ENCODE results near the gene LRRC4B.
"Not testable (repeated sequence)": the region's sequence is repeated elsewhere in the genome, so short reads cannot be mapped to it uniquely, and the experiment has no call there.

LRRC4B gene

GRCh38 chr19:50477751-50478515 lies 90.3 kb downstream of the LRRC4B start:
- H3K27ac ChIP-seq (ENCODE audit: insufficient read depth in 1 of 2, low read depth in 1 of 2, low read length in 2 of 2, poor library complexity in 1 of 2, severe bottlenecking in 2 of 2) = no peak overlapping the region
- H3K9me3 ChIP-seq (ENCODE audit: control extremely low read depth in 1 of 5, control insufficient read depth in 4 of 5, insufficient read depth in 2 of 5, low read depth in 1 of 5, low read length in 4 of 5) = peaks cover 0 to 7% (median 0%) of the 10 kb centered on the region in 5 experiments
- H3K4me3 ChIP-seq (ENCODE audit: control insufficient read depth in 1 of 7, extremely low read depth in 1 of 7, insufficient read depth in 4 of 7, low read depth in 2 of 7, low read length in 6 of 7) = peak overlapping the region in 3 of 7 experiments; percentile 89 to 98 (median 95)
- POLR2A ChIA-PET = no interaction called here
- no peaks in the 10 kb centered on the region for H3K27me3 ChIP-seq (replicated peaks in 2 of 5; ENCODE audit: control insufficient read depth in 4 of 5, insufficient read depth in 5 of 5, low read length in 4 of 5)
- peaks cover 0 to 16% (median 11%) of the 10 kb centered on the region in 4 experiments for H3K4me1 ChIP-seq (ENCODE audit: control extremely low read depth in 1 of 4, control insufficient read depth in 4 of 4, insufficient read depth in 4 of 4, low read length in 3 of 4)
- no peak for DNase-seq
- WGBS (ENCODE audit: insufficient coverage) = 99% methylated on average over 14 of the region's 17 CpGs
- CTCF ChIA-PET = interaction anchor here (1.1 to 1.7 kb wide), 3 partner anchors 17 to 107 kb away, joined by 3 to 5 read pairs (median 3); no protein-coding TSS in a partner anchor
- peaks cover 5 to 47% (median 36%) of the 10 kb centered on the region in 4 experiments for H3K36me3 ChIP-seq (ENCODE audit: control insufficient read depth in 4 of 4, insufficient read depth in 4 of 4, low read length in 3 of 4)

DNA sequence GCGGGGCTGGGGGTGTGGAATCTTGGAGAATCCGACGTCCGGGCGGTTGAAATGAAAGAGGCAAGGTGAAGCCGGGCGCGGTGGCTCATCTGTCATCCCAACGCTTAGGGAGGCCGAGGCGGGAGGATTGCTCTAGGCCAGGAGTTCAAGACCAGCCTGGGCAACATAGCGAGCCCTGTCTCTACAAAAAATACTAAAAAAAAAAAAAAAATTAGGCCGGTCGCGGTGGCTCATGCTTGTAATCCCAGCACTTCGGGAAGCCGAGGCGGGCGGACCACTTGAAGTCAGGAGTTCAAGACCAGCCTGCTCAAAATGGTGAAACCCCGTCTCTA lies 91.4 kb downstream of the LRRC4B start:
- Histone ChIP-seq H3K36me3 (ENCODE audit: control insufficient read depth in 4 of 4, insufficient read depth in 4 of 4, low read length in 3 of 4) (peaks cover 5 to 39% (median 29%) of the 10 kb centered on the region in 4 experiments), H3K27me3 (replicated peaks in 2 of 5; ENCODE audit: control insufficient read depth in 4 of 5, insufficient read depth in 5 of 5, low read length in 4 of 5) (no peaks in the 10 kb centered on the region), H3K9me3 (ENCODE audit: control extremely low read depth in 1 of 5, control insufficient read depth in 4 of 5, insufficient read depth in 2 of 5, low read depth in 1 of 5, low read length in 4 of 5) (peaks cover 0 to 7% (median 0%) of the 10 kb centered on the region in 5 experiments), H3K4me3 (ENCODE audit: control insufficient read depth in 1 of 7, extremely low read depth in 1 of 7, insufficient read depth in 4 of 7, low read depth in 2 of 7, low read length in 6 of 7) (peak overlapping the region; percentile 84 to 98 (median 89)), H3K4me1 (ENCODE audit: control extremely low read depth in 1 of 4, control insufficient read depth in 4 of 4, insufficient read depth in 4 of 4, low read length in 3 of 4) (peaks cover 0 to 16% (median 11%) of the 10 kb centered on the region in 4 experiments), H3K27ac (ENCODE audit: insufficient read depth in 1 of 2, low read depth in 1 of 2, low read length in 2 of 2, poor library complexity in 1 of 2, severe bottlenecking in 2 of 2) (peak overlapping the region; percentile 33 to 81)
- ChIA-PET POLR2A (no interaction called here), CTCF (no interaction called here)
- 22% methylated on average over 17 of the region's 20 CpGs for WGBS (ENCODE audit: insufficient coverage)
- DNase-seq = no peak

DNA sequence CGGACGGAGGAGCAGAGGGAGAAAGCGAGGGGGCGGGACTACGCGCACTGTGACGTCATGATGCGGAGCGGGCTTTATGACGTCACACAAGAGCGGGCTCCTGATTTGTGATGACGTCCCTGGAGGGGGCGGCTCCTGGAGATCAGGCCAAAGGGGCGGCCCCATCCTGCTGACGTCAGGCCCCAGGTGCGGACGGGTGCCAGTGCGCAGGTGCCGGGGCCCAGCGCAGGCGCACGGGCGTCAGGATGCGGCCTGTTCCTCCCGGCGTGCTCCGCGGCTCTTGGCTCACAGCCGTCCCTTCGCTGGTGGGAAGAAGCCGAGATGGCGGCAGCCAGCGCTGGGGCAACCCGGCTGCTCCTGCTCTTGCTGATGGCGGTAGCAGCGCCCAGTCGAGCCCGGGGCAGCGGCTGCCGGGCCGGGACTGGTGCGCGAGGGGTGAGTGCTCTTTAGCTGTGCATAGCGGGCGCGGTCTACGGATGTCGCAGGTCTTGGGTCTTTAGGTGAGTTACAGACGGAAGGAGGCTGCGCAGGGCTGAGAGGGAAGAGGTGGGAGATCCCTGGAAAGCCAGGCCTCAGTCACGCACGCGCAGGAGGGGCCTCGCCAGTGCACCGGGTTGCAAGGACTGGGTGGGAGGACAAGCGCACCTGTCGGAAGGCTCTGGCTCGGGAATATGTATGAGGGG lies 91.9 kb downstream of the LRRC4B start, which contains the start of the genes EMC10 and GARIN5A:
EMC10 (plus strand) TSS at position 284 of the 683 bp plus-strand sequence; CDS start at position 322, 38 bp downstream.
GARIN5A (minus strand) TSS at position 625 of the 683 bp plus-strand sequence; CDS start at position 165, 460 bp downstream.
- H3K4me1 ChIP-seq (ENCODE audit: control extremely low read depth in 1 of 4, control insufficient read depth in 4 of 4, insufficient read depth in 4 of 4, low read length in 3 of 4) = peaks cover 0 to 16% (median 11%) of the 10 kb centered on the region in 4 experiments
- peaks cover 0 to 7% (median 0%) of the 10 kb centered on the region in 5 experiments for H3K9me3 ChIP-seq (ENCODE audit: control extremely low read depth in 1 of 5, control insufficient read depth in 4 of 5, insufficient read depth in 2 of 5, low read depth in 1 of 5, low read length in 4 of 5)
- POLR2A ChIA-PET = no interaction called here
- CTCF ChIA-PET = no interaction called here
- WGBS (ENCODE audit: insufficient coverage) = 4% methylated on average over 47 of the region's 58 CpGs
- peak; percentile 96 to 97 (median 97) for DNase-seq
- H3K4me3 ChIP-seq (ENCODE audit: control insufficient read depth in 1 of 7, extremely low read depth in 1 of 7, insufficient read depth in 4 of 7, low read depth in 2 of 7, low read length in 6 of 7) = peak within 1 kb of the TSS; percentile 84 to 98 (median 89)
- no peaks in the 10 kb centered on the region for H3K27me3 ChIP-seq (replicated peaks in 2 of 5; ENCODE audit: control insufficient read depth in 4 of 5, insufficient read depth in 5 of 5, low read length in 4 of 5)
- H3K36me3 ChIP-seq (ENCODE audit: control insufficient read depth in 4 of 4, insufficient read depth in 4 of 4, low read length in 3 of 4) = peaks cover 5 to 37% (median 26%) of the 10 kb centered on the region in 4 experiments
- peak within 1 kb of the TSS; percentile 33 to 81 for H3K27ac ChIP-seq (ENCODE audit: insufficient read depth in 1 of 2, low read depth in 1 of 2, low read length in 2 of 2, poor library complexity in 1 of 2, severe bottlenecking in 2 of 2)

GRCh38 chr19:50475736-50476223 lies 92.5 kb downstream of the LRRC4B start:
- ChIA-PET POLR2A (no interaction called here), CTCF (no interaction called here)
- Histone ChIP-seq H3K36me3 (ENCODE audit: control insufficient read depth in 4 of 4, insufficient read depth in 4 of 4, low read length in 3 of 4) (peaks cover 5 to 31% (median 22%) of the 10 kb centered on the region in 4 experiments), H3K4me1 (ENCODE audit: control extremely low read depth in 1 of 4, control insufficient read depth in 4 of 4, insufficient read depth in 4 of 4, low read length in 3 of 4) (peaks cover 0 to 16% (median 11%) of the 10 kb centered on the region in 4 experiments), H3K27me3 (replicated peaks in 2 of 5; ENCODE audit: control insufficient read depth in 4 of 5, insufficient read depth in 5 of 5, low read length in 4 of 5) (no peaks in the 10 kb centered on the region), H3K27ac (ENCODE audit: insufficient read depth in 1 of 2, low read depth in 1 of 2, low read length in 2 of 2, poor library complexity in 1 of 2, severe bottlenecking in 2 of 2) (no peak overlapping the region), H3K4me3 (ENCODE audit: control insufficient read depth in 1 of 7, extremely low read depth in 1 of 7, insufficient read depth in 4 of 7, low read depth in 2 of 7, low read length in 6 of 7) (peak overlapping the region in 1 of 7 experiments; percentile 98), H3K9me3 (ENCODE audit: control extremely low read depth in 1 of 5, control insufficient read depth in 4 of 5, insufficient read depth in 2 of 5, low read depth in 1 of 5, low read length in 4 of 5) (peaks cover 0 to 7% (median 0%) of the 10 kb centered on the region in 5 experiments)
- no peak for DNase-seq
- WGBS (ENCODE audit: insufficient coverage) = 84% methylated on average over 28 of the region's 29 CpGs

DNA sequence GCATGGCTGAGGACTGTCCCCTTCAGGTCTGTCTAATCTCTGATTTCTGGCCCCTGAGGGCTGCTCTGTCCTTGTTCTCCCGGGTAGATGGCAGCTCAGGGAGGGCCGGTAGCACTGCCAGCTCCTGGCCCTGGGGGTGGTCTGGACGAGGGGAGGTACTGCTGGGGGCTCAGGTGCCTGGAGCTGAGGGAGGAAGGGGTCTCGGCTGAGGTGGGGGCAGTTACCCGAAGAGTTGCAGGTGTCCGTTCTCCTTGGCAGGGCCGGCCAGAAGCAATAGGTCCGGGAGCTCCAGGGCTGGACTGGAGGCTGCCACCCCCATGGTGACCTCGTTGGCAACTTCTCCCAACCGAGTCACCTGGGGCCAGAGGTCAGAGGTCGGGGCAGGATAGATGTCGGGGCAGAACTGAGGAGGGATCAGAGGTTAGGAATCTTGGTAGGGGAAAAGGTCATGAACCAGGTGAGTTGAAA lies 93.1 kb downstream of the LRRC4B start:
- Histone ChIP-seq H3K36me3 (ENCODE audit: control insufficient read depth in 4 of 4, insufficient read depth in 4 of 4, low read length in 3 of 4) (peaks cover 5 to 25% (median 19%) of the 10 kb centered on the region in 4 experiments), H3K4me3 (ENCODE audit: control insufficient read depth in 1 of 7, extremely low read depth in 1 of 7, insufficient read depth in 4 of 7, low read depth in 2 of 7, low read length in 6 of 7) (no peak overlapping the region), H3K9me3 (ENCODE audit: control extremely low read depth in 1 of 5, control insufficient read depth in 4 of 5, insufficient read depth in 2 of 5, low read depth in 1 of 5, low read length in 4 of 5) (peaks cover 0 to 7% (median 0%) of the 10 kb centered on the region in 5 experiments), H3K27me3 (replicated peaks in 2 of 5; ENCODE audit: control insufficient read depth in 4 of 5, insufficient read depth in 5 of 5, low read length in 4 of 5) (no peaks in the 10 kb centered on the region), H3K4me1 (ENCODE audit: control extremely low read depth in 1 of 4, control insufficient read depth in 4 of 4, insufficient read depth in 4 of 4, low read length in 3 of 4) (peaks cover 0 to 16% (median 11%) of the 10 kb centered on the region in 4 experiments), H3K27ac (ENCODE audit: insufficient read depth in 1 of 2, low read depth in 1 of 2, low read length in 2 of 2, poor library complexity in 1 of 2, severe bottlenecking in 2 of 2) (no peak overlapping the region)
- ChIA-PET POLR2A (interaction anchor here (0.6 kb wide), 1 partner anchor 98 kb away, joined by 3 read pairs; no protein-coding TSS in a partner anchor), CTCF (interaction anchor here (1.1 to 1.3 kb wide), 2 partner anchors 9 to 12 kb away, joined by 4 to 5 read pairs; no protein-coding TSS in a partner anchor)
- no peak for DNase-seq
- 90% methylated on average over 11 of the region's 12 CpGs for WGBS (ENCODE audit: insufficient coverage)

DNA sequence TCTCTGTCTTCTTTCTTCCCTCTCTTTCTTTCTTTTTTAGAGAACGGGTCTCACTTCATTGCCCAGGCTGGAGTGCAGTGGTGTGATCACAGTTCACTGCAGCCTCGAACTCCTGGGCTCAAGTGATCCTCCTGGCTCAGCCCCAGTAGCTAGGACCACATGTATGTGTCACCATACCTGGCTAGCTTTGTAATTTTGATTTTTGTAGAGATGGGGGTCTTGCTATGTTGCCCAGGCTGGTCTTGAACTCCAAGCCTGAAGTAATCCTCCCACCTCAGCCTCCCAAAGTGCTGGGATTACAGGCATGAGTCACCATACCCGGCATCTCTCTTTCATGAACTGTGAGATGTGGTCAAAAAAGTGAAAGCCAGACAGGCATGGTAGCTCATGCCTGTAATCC lies 94.9 kb downstream of the LRRC4B start:
- H3K9me3 ChIP-seq (ENCODE audit: control extremely low read depth in 1 of 5, control insufficient read depth in 4 of 5, insufficient read depth in 2 of 5, low read depth in 1 of 5, low read length in 4 of 5); POLR2A ChIA-PET; H3K36me3 ChIP-seq (ENCODE audit: control insufficient read depth in 4 of 4, insufficient read depth in 4 of 4, low read length in 3 of 4); H3K27ac ChIP-seq (ENCODE audit: insufficient read depth in 1 of 2, low read depth in 1 of 2, low read length in 2 of 2, poor library complexity in 1 of 2, severe bottlenecking in 2 of 2); H3K4me3 ChIP-seq (ENCODE audit: control insufficient read depth in 1 of 7, extremely low read depth in 1 of 7, insufficient read depth in 4 of 7, low read depth in 2 of 7, low read length in 6 of 7); DNase-seq; H3K27me3 ChIP-seq (replicated peaks in 2 of 5; ENCODE audit: control insufficient read depth in 4 of 5, insufficient read depth in 5 of 5, low read length in 4 of 5): not testable (repeated sequence)
- CTCF ChIA-PET = interaction anchor here (0.6 to 1.1 kb wide), 3 partner anchors 9 to 96 kb away, joined by 3 read pairs; no protein-coding TSS in a partner anchor
- WGBS (ENCODE audit: insufficient coverage) = 73% methylated on average over 3 of the region's 3 CpGs
- H3K4me1 ChIP-seq (ENCODE audit: control extremely low read depth in 1 of 4, control insufficient read depth in 4 of 4, insufficient read depth in 4 of 4, low read length in 3 of 4) = peaks cover 0 to 16% (median 11%) of the 10 kb centered on the region in 4 experiments

All from common myeloid progenitor, CD34-positive (primary cell).